Measurements from ENCODE around the gene TTC9.

- TF ChIP-seq CTCF (IDR thresholded peaks at IDR 0.05) (no peak), POLR2A (IDR thresholded peaks at IDR 0.05) (no peak)
Observed at GRCh38 chr14:70602254-70602653, 39.5 kb upstream of the TTC9 start.

All from lower leg skin (tissue), 3 donors.